Right atrium auricular region (tissue), 2 donors: Measurements from ENCODE around the gene OGFOD2. TPM values are rescaled to one million over a fixed set of nuclear protein-coding genes. Genes with fewer than 3 reads are reported as not detected.
A peak's percentile ranks its signal among the peaks of the same experiment; 100 is the strongest.

Experiments
- DNase-seq: peaks from one replicate; pipeline ENCODE4 v3.0.0-alpha.2; 2019; ENCODE audit warnings: low spot score
- H3K27ac ChIP-seq, 2 donors: fragments of 200-600 bp; sonication (generic); 1 replicate in 1 of 2; 2 replicates in 1 of 2; pipeline ENCODE4 v1.5.1; 2016 to 2019
- H3K27me3 ChIP-seq, 2 donors: fragments of 200-600 bp; sonication (generic); one replicate each; pipeline versions ENCODE4 v1.5.1 to v1.6.0; 2017 to 2019
- H3K36me3 ChIP-seq: fragments of 200-600 bp; sonication (generic); one replicate; pipeline ENCODE4 v1.5.1; 2016
- H3K4me1 ChIP-seq, 2 donors: fragments of 200-600 bp; sonication (generic); one replicate each; pipeline versions ENCODE4 v1.5.1 to v1.6.0; 2017 to 2019
- H3K4me3 ChIP-seq, 2 donors: fragments of 200-600 bp; sonication (generic); 1 replicate in 1 of 2; 2 replicates in 1 of 2; pipeline ENCODE4 v1.5.1; 2017 to 2019; ENCODE audit warnings: mild to moderate bottlenecking in 1 of 2, moderate library complexity in 1 of 2
- H3K9me3 ChIP-seq, 2 donors: fragments of 200-600 bp; sonication (generic); one replicate each; pipeline ENCODE4 v1.5.1; 2019
- total RNA-seq, 2 donors: library from RNA; depleted of rRNA; stranded (reverse); fragments of >200 nt; gene quantifications; one replicate each; pipeline ENCODE4 v1.1.0, GENCODE V29; 2016
- TF ChIP-seq, protein P1 (sequence below), 2 donors: fragments of 200-600 bp; sonication (generic); IDR thresholded peaks; one replicate each; pipeline ENCODE4 v1.5.1; 2019; ENCODE audit warnings: antibody characterized with exemption in 2 of 2

Gene OGFOD2
- total RNA-seq, 2 donors from 2014 or later: 4.9 to 6.8 TPM

- peak overlapping the region; percentile 76 to 84 for H3K27ac ChIP-seq
- no peaks in the 10 kb centered on the region for H3K27me3 ChIP-seq
- H3K4me1 ChIP-seq: peaks cover 0 to 52% of the 10 kb centered on the region in 2 donors
- peaks cover 12% of the 10 kb centered on the region for H3K36me3 ChIP-seq
- TF ChIP-seq, protein P1, sequence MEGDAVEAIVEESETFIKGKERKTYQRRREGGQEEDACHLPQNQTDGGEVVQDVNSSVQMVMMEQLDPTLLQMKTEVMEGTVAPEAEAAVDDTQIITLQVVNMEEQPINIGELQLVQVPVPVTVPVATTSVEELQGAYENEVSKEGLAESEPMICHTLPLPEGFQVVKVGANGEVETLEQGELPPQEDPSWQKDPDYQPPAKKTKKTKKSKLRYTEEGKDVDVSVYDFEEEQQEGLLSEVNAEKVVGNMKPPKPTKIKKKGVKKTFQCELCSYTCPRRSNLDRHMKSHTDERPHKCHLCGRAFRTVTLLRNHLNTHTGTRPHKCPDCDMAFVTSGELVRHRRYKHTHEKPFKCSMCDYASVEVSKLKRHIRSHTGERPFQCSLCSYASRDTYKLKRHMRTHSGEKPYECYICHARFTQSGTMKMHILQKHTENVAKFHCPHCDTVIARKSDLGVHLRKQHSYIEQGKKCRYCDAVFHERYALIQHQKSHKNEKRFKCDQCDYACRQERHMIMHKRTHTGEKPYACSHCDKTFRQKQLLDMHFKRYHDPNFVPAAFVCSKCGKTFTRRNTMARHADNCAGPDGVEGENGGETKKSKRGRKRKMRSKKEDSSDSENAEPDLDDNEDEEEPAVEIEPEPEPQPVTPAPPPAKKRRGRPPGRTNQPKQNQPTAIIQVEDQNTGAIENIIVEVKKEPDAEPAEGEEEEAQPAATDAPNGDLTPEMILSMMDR (IDR thresholded peaks at IDR 0.05): no peak
- no peak for DNase-seq
- no peaks in the 10 kb centered on the region for H3K9me3 ChIP-seq
- H3K4me3 ChIP-seq: no peak overlapping the region
These were observed 13.3 kb upstream of the OGFOD2 start for GRCh38 chr12:122961531-122962329.

DNA sequence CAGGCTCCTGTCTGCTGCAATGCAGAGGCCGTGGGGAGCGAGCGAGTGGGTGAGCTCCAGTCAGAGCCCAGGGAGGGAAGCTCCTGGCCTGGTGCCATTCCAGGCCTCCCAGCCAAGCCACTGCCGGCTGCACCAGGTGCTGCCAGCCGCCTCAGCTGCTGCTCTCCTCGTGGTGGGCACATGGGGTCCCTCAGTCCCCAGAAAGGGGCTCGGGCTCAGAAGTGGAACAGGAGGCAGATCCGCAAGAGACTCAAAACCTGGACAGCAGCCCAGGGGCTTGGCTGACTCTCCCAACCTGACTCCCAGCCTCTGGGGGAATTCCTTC lies 11.1 kb upstream of the OGFOD2 start:
- TF ChIP-seq, protein P1 (IDR thresholded peaks at IDR 0.05): no peak
- Histone ChIP-seq H3K4me1 (peaks cover 0 to 52% of the 10 kb centered on the region in 2 donors), H3K9me3 (no peaks in the 10 kb centered on the region), H3K27me3 (no peaks in the 10 kb centered on the region), H3K4me3 (no peak overlapping the region), H3K36me3 (peaks cover 12% of the 10 kb centered on the region), H3K27ac (peak overlapping the region; percentile 56 to 84)
- no peak for DNase-seq

DNA sequence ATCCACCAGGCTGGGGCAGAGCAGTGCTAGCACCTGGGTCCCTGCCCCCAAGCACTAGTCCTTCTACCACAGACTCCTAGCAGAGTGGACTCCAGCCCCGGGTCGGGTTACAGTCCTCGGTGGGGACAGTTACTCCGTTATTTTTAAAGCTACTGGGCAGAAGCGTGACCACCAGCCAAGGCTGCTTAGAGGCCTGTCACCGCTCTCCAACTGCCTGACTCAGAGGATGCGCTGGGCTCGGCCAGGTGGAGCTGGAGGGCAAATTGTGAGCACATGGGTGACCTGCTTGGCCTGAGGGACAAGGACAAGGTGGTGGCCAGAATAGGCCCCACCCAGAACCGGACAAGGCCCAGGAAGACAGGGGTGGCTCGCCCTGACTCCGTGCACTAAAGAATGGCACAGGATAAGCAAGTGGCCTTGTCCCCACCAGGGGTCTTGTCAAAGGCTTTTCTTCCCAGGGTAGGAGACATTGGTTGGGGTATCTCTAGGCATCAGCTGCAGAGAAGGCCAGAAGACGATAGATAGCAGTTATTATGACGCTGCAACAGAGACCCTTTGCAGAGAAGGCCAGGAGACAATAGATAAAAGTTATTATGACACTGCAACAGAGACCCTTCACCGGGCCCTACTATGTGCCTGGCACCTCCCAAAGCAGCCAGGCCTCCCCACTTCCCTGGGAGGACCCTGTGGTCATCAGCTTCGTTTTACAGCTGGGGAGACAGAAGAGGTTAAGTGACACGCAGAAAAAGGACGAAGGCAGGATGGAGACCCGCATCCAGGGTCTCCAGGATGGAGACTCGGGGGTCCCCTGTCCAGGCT lies 10.4 kb upstream of the OGFOD2 start:
- Histone ChIP-seq H3K4me3 (no peak overlapping the region), H3K9me3 (no peaks in the 10 kb centered on the region), H3K27me3 (no peaks in the 10 kb centered on the region), H3K27ac (peak overlapping the region; percentile 56 to 84), H3K36me3 (peaks cover 5% of the 10 kb centered on the region), H3K4me1 (peaks cover 0 to 52% of the 10 kb centered on the region in 2 donors)
- TF ChIP-seq, protein P1 (IDR thresholded peaks at IDR 0.05): no peak
- no peak for DNase-seq

GRCh38 chr12:122965321-122965751 lies 9.7 kb upstream of the OGFOD2 start:
- TF ChIP-seq, protein P1 (IDR thresholded peaks at IDR 0.05): no peak
- no peaks in the 10 kb centered on the region for H3K9me3 ChIP-seq
- H3K27ac ChIP-seq: peak overlapping the region; percentile 54 to 84
- no peak for DNase-seq
- H3K4me1 ChIP-seq: peaks cover 0 to 52% of the 10 kb centered on the region in 2 donors
- H3K36me3 ChIP-seq: no peaks in the 10 kb centered on the region
- H3K4me3 ChIP-seq: peak overlapping the region; percentile 51 to 73
- no peaks in the 10 kb centered on the region for H3K27me3 ChIP-seq

- no peaks in the 10 kb centered on the region for H3K27me3 ChIP-seq
- peaks cover 0 to 52% of the 10 kb centered on the region in 2 donors for H3K4me1 ChIP-seq
- H3K36me3 ChIP-seq: no peaks in the 10 kb centered on the region
- DNase-seq: peak; percentile 89
- peak within 1 kb of the TSS; percentile 54 to 84 for H3K27ac ChIP-seq
- TF ChIP-seq, protein P1 (IDR thresholded peaks at IDR 0.05): no peak
- peak within 1 kb of the TSS; percentile 51 to 73 for H3K4me3 ChIP-seq
- H3K9me3 ChIP-seq: no peaks in the 10 kb centered on the region
These were observed 8.9 kb upstream of the OGFOD2 start, which contains the start of gene ABCB9 for GRCh38 chr12:122965851-122966742. Gene ABCB9, minus strand, starts transcription at chr12:122966463. Its CDS starts 6,228 bp downstream, at chr12:122960235.
